GM10847 (cell line): ENCODE data around the gene PCNX2.
A peak's percentile ranks its signal among the peaks of the same experiment; 100 is the strongest.

ENCODE experiments used
- POLR2A ChIP-seq: IDR thresholded peaks from 2 replicates; pipeline ENCODE4 v1.6.1; 2011; ENCODE audit not compliant: insufficient read length; ENCODE audit errors: extremely low read depth

PCNX2 gene

GRCh38 chr1:232954594-232955365 lies 340.7 kb downstream of the PCNX2 start:
- no peak for TF ChIP-seq POLR2A

DNA sequence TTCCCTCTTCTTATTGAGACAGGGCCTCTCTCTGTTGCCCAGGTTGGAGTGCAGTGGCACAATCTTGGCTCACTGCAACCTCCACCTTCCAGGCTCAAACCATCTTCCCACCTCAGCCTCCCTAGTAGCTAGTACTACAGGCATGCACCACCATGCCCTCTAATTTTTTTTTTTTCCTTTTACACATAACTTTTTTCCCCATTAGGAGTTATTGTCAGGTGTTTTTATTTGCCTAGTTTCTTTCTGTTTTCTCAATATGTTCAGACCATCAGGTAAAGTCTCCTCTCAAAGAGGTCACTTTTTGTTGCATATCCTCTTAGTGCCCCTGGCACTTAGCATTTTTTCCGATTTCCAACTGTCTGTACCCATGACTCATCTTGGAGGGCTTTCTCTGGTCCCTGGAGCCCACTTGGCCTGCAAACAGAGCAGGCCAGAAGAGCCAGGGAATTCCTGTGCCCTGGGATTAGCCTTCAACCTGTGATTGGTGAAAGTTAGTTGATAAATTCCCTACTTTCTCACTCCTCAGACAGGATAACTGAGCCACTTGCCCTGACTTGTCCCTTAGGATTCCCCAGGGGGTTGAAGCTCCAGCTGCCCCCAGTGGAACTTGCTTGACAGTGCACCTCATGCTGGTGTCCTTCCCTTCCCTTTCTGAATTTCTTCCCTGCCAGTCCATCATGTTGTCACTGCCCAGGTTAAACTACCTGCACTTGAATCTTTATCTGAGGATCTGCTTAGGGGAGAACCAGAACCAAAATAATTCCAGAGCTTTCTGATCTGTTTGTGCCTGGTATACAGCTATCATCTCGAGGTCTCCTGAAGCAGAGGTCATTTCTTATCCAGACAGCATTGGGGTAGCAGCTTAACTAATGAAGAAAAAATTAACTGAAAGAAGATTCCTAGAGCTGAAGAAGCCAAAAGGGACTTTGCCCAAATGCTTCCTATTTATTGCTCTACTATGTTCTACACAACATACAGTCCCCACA lies 342.7 kb downstream of the PCNX2 start:
- no peak for TF ChIP-seq POLR2A

DNA sequence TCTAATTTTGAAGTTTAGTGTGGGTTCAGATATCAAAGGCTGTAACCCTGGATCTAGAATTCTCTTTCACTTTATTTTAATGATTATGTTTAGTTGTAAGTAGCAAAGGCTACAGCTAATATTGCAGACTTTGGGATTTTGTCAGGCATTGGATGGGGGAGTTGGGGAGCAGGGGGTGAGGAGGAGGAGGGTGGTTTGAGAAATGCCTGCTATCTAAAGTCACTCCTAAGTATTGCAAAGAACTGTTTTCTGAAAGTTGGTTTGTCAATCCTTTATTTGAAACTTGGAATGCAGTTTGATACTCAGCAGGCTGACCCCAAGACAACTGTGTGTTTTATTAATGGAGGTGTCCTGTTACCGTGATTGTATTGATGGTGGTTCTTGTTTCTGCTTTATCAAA lies 343.9 kb downstream of the PCNX2 start:
- no peak for TF ChIP-seq POLR2A

GRCh38 chr1:232951180-232951579 lies 344.3 kb downstream of the PCNX2 start:
- TF ChIP-seq POLR2A, result no peak

GRCh38 chr1:232950197-232951176 lies 345.0 kb downstream of the PCNX2 start, which contains the start of gene NTPCR:
NTPCR (plus strand) TSS chr1:232950611; CDS start chr1:232950711, 100 bp downstream.
- peak; percentile 71 for TF ChIP-seq POLR2A

GRCh38 chr1:232949636-232950196 lies 345.8 kb downstream of the PCNX2 start:
- no peak for TF ChIP-seq POLR2A

DNA sequence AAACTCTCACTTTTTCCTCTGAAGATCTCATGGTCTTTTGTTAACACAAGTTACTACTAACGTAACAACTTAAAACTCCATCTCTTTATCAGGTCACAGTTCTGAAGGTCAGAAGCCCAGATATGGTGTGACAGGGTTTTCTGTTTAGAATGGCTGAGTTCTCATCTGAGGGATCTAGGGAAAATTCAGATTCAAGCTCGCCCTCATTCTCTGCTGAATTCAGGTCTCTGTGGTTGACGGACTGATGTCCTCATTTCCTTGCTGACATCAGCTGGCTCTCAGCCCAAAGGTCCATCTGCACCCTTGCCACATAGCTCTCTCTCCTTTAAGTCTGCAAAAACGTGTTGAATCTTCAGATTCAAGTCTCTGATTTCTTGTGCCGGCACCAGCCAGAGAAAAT lies 351.2 kb downstream of the PCNX2 start:
- TF ChIP-seq POLR2A, result no peak

- TF ChIP-seq POLR2A, result no peak
Measured at GRCh38 chr1:232943679-232944252, 351.8 kb downstream of the PCNX2 start.

DNA sequence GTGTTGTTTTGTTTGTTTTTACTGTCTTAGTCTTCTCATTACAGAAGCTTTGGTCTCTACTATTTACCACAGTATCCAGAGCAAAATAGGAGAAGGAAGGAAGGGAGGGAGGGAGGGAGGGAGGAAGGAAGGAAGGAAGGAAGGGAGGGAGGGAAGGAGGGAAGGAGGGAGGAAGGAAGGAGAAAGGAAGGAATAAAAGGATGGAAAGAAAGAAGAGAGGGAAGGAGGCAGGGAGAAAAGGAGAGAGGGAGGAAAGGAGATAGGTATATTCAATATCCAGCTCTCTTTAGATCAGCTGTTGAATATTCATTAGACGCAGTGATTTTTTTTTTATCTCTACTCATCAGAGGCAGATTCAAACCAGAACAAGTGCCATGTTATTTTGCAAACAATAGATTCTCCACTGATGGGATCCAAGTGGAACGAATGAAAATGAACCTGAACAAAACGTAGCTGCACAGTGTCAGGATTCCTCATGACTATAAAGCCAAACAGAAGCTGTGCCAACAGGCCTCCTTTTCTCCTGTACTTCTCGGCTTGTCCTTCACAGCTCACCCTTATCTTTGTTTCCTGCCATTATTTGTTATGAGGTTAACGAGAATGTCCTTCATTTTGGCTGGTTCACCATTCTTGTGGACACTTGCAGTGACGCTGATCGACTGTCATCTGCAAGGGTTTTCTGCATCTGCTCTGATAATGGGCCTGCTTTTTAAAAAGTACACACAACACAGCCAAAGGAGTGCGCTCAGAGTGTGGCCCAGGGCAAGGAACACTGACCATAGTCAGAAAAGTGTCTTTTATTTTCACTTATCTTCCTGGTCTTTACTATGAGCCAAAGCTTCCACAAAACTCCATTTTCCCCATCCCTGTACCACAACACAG lies 352.9 kb downstream of the PCNX2 start:
- TF ChIP-seq POLR2A, result no peak

DNA sequence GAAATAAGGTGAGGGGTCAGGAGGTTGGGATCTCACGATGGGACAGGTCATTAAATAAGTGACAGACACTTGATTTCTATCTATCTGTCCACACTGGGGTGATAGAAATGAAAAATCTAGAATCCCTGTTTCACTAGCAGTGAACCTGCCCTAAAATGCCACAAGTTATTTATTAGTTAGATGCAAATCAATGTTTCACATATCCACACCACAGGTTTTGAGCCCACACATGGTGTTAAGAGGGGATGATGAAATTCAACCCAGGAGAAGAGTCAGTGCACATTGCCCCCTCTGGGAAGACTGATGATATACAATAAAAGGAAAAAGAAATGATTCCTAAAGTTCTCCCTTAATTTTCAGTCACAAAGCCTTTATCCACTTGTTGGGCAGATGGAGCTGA lies 355.3 kb downstream of the PCNX2 start:
- TF ChIP-seq POLR2A, result no peak

GRCh38 chr1:232939748-232940147 lies 355.8 kb downstream of the PCNX2 start:
- TF ChIP-seq POLR2A, result no peak

DNA sequence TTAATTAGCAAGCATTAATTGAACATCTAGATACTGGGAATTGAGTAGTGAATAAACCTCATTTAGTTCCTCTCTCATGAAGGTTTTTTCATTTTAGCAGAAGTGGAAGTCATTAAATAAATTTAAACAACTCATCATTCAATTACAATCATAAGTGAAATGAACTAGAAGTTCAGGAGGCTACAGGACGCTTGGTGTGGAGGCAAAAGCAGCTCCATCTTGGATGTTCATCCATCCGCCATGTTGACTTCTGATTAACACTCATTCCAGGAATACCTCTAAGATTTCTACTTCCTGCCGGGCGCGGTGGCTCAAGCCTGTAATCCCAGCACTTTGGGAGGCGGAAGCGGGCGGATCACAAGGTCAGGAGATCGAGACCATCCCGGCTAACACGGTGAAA lies 356.6 kb downstream of the PCNX2 start:
- TF ChIP-seq POLR2A, result no peak

DNA sequence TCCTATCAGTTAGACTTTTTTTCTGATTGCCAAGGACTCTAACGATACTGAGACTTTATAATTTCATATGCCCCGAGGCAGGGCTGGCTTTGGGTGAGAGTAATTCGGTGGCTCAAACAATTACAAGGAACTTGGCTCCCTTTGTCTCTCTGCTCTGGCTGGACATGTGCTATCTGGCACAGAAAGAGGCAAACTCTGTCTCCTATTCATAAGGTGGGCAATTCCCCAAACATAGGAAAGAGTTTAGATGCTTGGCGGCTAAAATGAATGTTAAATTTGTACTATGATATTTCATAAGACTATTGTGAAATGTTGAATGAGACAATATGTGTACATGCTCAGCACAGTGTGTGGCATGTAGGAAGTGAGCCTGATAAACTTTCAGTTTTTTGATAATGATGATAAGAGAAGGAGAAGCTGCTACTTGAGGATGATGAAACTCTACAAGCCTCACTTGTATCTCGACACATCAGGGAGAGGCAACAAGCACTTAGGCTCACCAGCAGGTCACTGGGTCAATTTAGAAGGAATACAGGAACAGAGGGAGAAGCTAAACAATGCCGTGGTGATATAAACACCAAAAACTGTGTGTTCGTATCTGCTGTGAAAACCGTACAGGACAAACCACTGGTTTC lies 357.7 kb downstream of the PCNX2 start:
- no peak for TF ChIP-seq POLR2A

- TF ChIP-seq POLR2A, result no peak
Measured at GRCh38 chr1:232936941-232937340, 358.6 kb downstream of the PCNX2 start.
